Tibial nerve (tissue), 4 donors: ENCODE data around the gene TRIM10. TPM values are rescaled to one million over a fixed set of nuclear protein-coding genes. Genes with fewer than 3 reads are reported as not detected.

ENCODE experiments used
- DNase-seq, 2 donors: peaks; one replicate each; pipeline ENCODE4 v3.0.0-alpha.2; 2019; ENCODE audit warnings: low spot score in 2 of 2
- H3K27ac ChIP-seq, 4 donors: fragments of 200-600 bp; sonication (generic) in 3 of 4; one replicate each; pipeline ENCODE4 v1.5.1; 2017 to 2019; ENCODE audit warnings: mild to moderate bottlenecking in 1 of 4
- H3K27me3 ChIP-seq, 2 donors: fragments of 200-600 bp; sonication (generic) in 1 of 2; one replicate each; pipeline versions ENCODE4 v1.5.1 to v1.6.0; 2017 to 2019
- H3K36me3 ChIP-seq, 3 donors: fragments of 200-600 bp; sonication (generic); one replicate each; pipeline ENCODE4 v1.5.1; 2018 to 2019
- H3K4me1 ChIP-seq, 4 donors: fragments of 200-600 bp; sonication (generic) in 3 of 4; one replicate each; pipeline ENCODE4 v1.5.1; 2017 to 2019
- H3K4me3 ChIP-seq, 4 donors: fragments of 200-600 bp; sonication (generic) in 3 of 4; one replicate each; pipeline ENCODE4 v1.5.1; 2017 to 2019; ENCODE audit warnings: mild to moderate bottlenecking in 1 of 4, moderate library complexity in 1 of 4
- H3K9me3 ChIP-seq, 4 donors: fragments of 200-600 bp; sonication (generic) in 3 of 4; one replicate each; pipeline ENCODE4 v1.5.1; 2017 to 2019
- CTCF ChIP-seq, 5 experiments: fragments of 200-600 bp in 3 of 5; fragments of 450-650 bp in 2 of 5; sonication (generic) in 3 of 5; IDR thresholded peaks; one replicate each; pipeline ENCODE4 v1.5.1; 2016 to 2019; ENCODE audit warnings: antibody characterized with exemption in 5 of 5, mild to moderate bottlenecking in 3 of 5, moderate library complexity in 2 of 5
- EP300 ChIP-seq, 2 donors: sonication (generic); formaldehyde crosslinking; IDR thresholded peaks; one replicate each; pipeline ENCODE4 v1.6.1; 2017; ENCODE audit warnings: antibody characterized with exemption in 2 of 2, mild to moderate bottlenecking in 1 of 2
- POLR2A ChIP-seq, 2 donors: fragments of 450-650 bp; IDR thresholded peaks; one replicate each; pipeline ENCODE4 v1.6.1; 2017; ENCODE audit warnings: antibody characterized with exemption in 2 of 2, mild to moderate bottlenecking in 2 of 2, moderate library complexity in 2 of 2
- WGBS, 2 donors: methylation state at CpG; one replicate each; pipeline ENCODE4 v1.1.5; 2018; 5-methylcytosine and 5-hydroxymethylcytosine counted together
- small RNA-seq: library from RNA; depleted of rRNA; stranded (forward); fragments of <200 nt; gene quantifications from one replicate; pipeline ENCODE3, GENCODE V24; 2016
- total RNA-seq, 4 donors: library from RNA; depleted of rRNA; stranded (reverse); fragments of >200 nt; gene quantifications; one replicate each; pipeline ENCODE4 v1.1.0, GENCODE V29; 2016

Gene TRIM10
- total RNA-seq, 4 donors from 2014 or later = not detected

GRCh38 chr6:30102414-30102969 lies 58.5 kb downstream of the TRIM10 start:
- TF ChIP-seq POLR2A (IDR thresholded peaks at IDR 0.05) (no peak), EP300 (IDR thresholded peaks at IDR 0.05) (no peak), CTCF (IDR thresholded peaks at IDR 0.05) (no peak)
- peak overlapping the region; percentile 22 to 49 (median 38) for H3K4me3 ChIP-seq
- H3K9me3 ChIP-seq = no peaks in the 10 kb centered on the region
- WGBS, 2 donors = 38 to 41% methylated on average over 15 of the region's 15 CpGs
- H3K36me3 ChIP-seq = no peaks in the 10 kb centered on the region
- H3K27me3 ChIP-seq = peaks cover 0 to 60% of the 10 kb centered on the region in 2 donors
- DNase-seq = peak; percentile 30 to 43
- peaks cover 0 to 37% (median 22%) of the 10 kb centered on the region in 4 donors for H3K4me1 ChIP-seq
- peak overlapping the region; percentile 39 to 84 (median 68) for H3K27ac ChIP-seq

Small RNA genes lying within 50 kb of the gene (small RNA-seq; reads per million reads assigned to genes)
- gene RF00554 = not detected

Other genes with a start within 250 kb of the TRIM10 start
- gene HLA-A, start 218.7 kb downstream of the TRIM10 start, total RNA-seq = 100 to 1,000 TPM; 219 to 566 (median 521) TPM
- gene POLR1H, start 99.9 kb downstream of the TRIM10 start, total RNA-seq = 10 to 100 TPM; 22.4 to 30.6 (median 24.8) TPM
- 10 to 100 TPM; 28.2 to 39.8 (median 34.2) TPM for gene PPP1R11, start 94.0 kb downstream of the TRIM10 start, total RNA-seq
- gene RNF39, start 85.4 kb downstream of the TRIM10 start, total RNA-seq = under 1 TPM in 1 of 4 donors, not detected in 3; 0.42 TPM
- not detected for gene TRIM31, start 48.1 kb downstream of the TRIM10 start, total RNA-seq
- gene TRIM40, start 25.1 kb downstream of the TRIM10 start, total RNA-seq = not detected
- not detected for gene TRIM15, start 2.3 kb upstream of the TRIM10 start, total RNA-seq
- 10 to 100 TPM; 26.9 to 46.8 (median 37.6) TPM for gene TRIM26, start 52.2 kb upstream of the TRIM10 start, total RNA-seq
- 10 to 100 TPM in 3 of 4 donors, 1 to 10 TPM in 1; 8.1 to 22.2 (median 13.9) TPM for gene TRIM39, start 165.7 kb upstream of the TRIM10 start, total RNA-seq
- 100 to 1,000 TPM in 2 of 4 donors, 10 to 100 TPM in 2; 48.6 to 120 (median 97.0) TPM for gene RPP21, start 183.9 kb upstream of the TRIM10 start, total RNA-seq